GM04503 (cell line): ENCODE data around the gene UNC5B.

ENCODE experiments used
- DNase-seq: peaks from one replicate; pipeline ENCODE4 v3.0.0-alpha.2; 2012; ENCODE audit warnings: low read depth

Gene UNC5B

GRCh38 chr10:71301371-71301916 is 89.1 kb downstream of the UNC5B start:
- no peak for DNase-seq

GRCh38 chr10:71302451-71302850 is 90.1 kb downstream of the UNC5B start:
- DNase-seq: no peak

- no peak for DNase-seq
These were observed 90.7 kb downstream of the UNC5B start for GRCh38 chr10:71302874-71303568.

- DNase-seq: no peak
These were observed 91.2 kb downstream of the UNC5B start for GRCh38 chr10:71303569-71303907.

GRCh38 chr10:71304914-71305313 is 92.5 kb downstream of the UNC5B start:
- DNase-seq: no peak

- no peak for DNase-seq
These were observed 94.6 kb downstream of the UNC5B start for GRCh38 chr10:71306979-71307378.

- no peak for DNase-seq
These were observed 95.2 kb downstream of the UNC5B start for GRCh38 chr10:71307469-71308085.

- DNase-seq: no peak
These were observed 95.9 kb downstream of the UNC5B start for GRCh38 chr10:71308244-71308643.

GRCh38 chr10:71308985-71309384 is 96.6 kb downstream of the UNC5B start:
- DNase-seq: no peak

GRCh38 chr10:71309919-71310318 is 97.5 kb downstream of the UNC5B start:
- no peak for DNase-seq

GRCh38 chr10:71312220-71312619 is 99.8 kb downstream of the UNC5B start:
- DNase-seq: no peak

GRCh38 chr10:71312811-71313789 is 100.7 kb downstream of the UNC5B start:
- DNase-seq: peak; percentile 36

- no peak for DNase-seq
These were observed 101.8 kb downstream of the UNC5B start for GRCh38 chr10:71314028-71314693.

GRCh38 chr10:71314694-71315225 is 102.4 kb downstream of the UNC5B start:
- DNase-seq: no peak

GRCh38 chr10:71316056-71316785 is 103.9 kb downstream of the UNC5B start:
- no peak for DNase-seq

GRCh38 chr10:71316786-71317160 is 104.4 kb downstream of the UNC5B start:
- DNase-seq: no peak

- no peak for DNase-seq
These were observed 105.4 kb downstream of the UNC5B start for GRCh38 chr10:71317739-71318138.

- DNase-seq: no peak
These were observed 106.9 kb downstream of the UNC5B start, which contains the start of gene SLC29A3 for GRCh38 chr10:71319042-71319799. SLC29A3 (plus strand) TSS chr10:71319259; CDS start chr10:71319310, 51 bp downstream.

- DNase-seq: no peak
These were observed 107.5 kb downstream of the UNC5B start for GRCh38 chr10:71319800-71320392.

GRCh38 chr10:71320592-71320991 is 108.2 kb downstream of the UNC5B start:
- no peak for DNase-seq
